Glutamatergic neuron (in vitro differentiated cells): Measurements from ENCODE around the gene VTI1A. TPM values are rescaled to one million over a fixed set of nuclear protein-coding genes. Genes with fewer than 3 reads are reported as not detected.

Experiments used
- DNase-seq: peaks from one replicate; pipeline ENCODE4 v3.0.0; 2022
- H3K27ac Mint-ChIP-seq: one replicate; pipeline ENCODE4 v1.8.0; 2020; ENCODE audit warnings: mild to moderate bottlenecking, mixed read lengths, inconsistent platforms; ENCODE audit not compliant: unreplicated experiment
- H3K27me3 Mint-ChIP-seq: one replicate; pipeline ENCODE4 v1.8.0; 2020; ENCODE audit warnings: mild to moderate bottlenecking, moderate library complexity, mixed read lengths, inconsistent platforms; ENCODE audit not compliant: unreplicated experiment
- H3K36me3 Mint-ChIP-seq: one replicate; pipeline ENCODE4 v1.8.0; 2020; ENCODE audit warnings: mild to moderate bottlenecking, mixed read lengths, inconsistent platforms; ENCODE audit not compliant: unreplicated experiment
- H3K4me1 Mint-ChIP-seq: one replicate; pipeline ENCODE4 v1.8.0; 2020; ENCODE audit warnings: mild to moderate bottlenecking, low read depth, mixed read lengths, inconsistent platforms; ENCODE audit not compliant: unreplicated experiment
- H3K4me3 Mint-ChIP-seq: one replicate; pipeline ENCODE4 v1.8.0; 2020; ENCODE audit warnings: mild to moderate bottlenecking, mixed read lengths, inconsistent platforms; ENCODE audit not compliant: unreplicated experiment
- H3K9me3 Mint-ChIP-seq: one replicate; pipeline ENCODE4 v1.8.0; 2020; ENCODE audit warnings: mild to moderate bottlenecking, moderate library complexity, mixed read lengths, inconsistent platforms; ENCODE audit not compliant: unreplicated experiment
- total RNA-seq: library from RNA; stranded (reverse); fragmentation: NEBNext Ultra II Directional; extraction: Animal tissue kit (Norgen Biotek cat#: 25700); gene quantifications from one replicate; pipeline ENCODE4 v1.2.1, GENCODE V29; 2021; ENCODE audit not compliant: unreplicated experiment
- TF ChIP-seq, protein P1 (sequence below): fragments of 200-600 bp; sonication (generic); IDR thresholded peaks from one replicate; pipeline ENCODE4 v1.5.0; 2021; ENCODE audit not compliant: partially characterized antibody, unreplicated experiment

Gene VTI1A
- total RNA-seq, 1 donor from 2014 or later, result 61.0 TPM

DNA sequence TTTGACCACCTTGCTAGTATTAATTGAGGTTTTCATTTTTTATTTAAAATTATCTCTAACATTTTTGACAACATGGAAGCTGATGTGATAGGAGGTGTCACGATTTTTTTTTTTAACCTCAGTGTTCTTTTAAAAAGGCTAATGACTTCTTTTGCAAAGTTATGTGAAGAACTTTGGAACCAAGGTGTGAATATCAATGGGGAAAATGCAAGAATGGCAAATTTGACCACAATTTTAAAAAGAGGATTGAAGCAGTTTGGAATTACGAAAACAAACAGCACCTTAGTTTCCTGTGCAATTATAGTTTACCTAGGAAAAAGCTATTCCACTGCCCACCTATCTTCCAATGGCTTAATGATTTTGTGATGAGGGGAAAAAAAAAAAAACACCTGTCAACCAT, 232.4 kb downstream of the VTI1A start:
- DNase-seq, result no peak
- Mint-ChIP-seq H3K4me1 (no peaks in the 10 kb centered on the region), H3K9me3 (no peaks in the 10 kb centered on the region), H3K27me3 (no peaks in the 10 kb centered on the region), H3K4me3 (no peak overlapping the region), H3K36me3 (no peaks in the 10 kb centered on the region), H3K27ac (no peak overlapping the region)
- TF ChIP-seq, protein P1, sequence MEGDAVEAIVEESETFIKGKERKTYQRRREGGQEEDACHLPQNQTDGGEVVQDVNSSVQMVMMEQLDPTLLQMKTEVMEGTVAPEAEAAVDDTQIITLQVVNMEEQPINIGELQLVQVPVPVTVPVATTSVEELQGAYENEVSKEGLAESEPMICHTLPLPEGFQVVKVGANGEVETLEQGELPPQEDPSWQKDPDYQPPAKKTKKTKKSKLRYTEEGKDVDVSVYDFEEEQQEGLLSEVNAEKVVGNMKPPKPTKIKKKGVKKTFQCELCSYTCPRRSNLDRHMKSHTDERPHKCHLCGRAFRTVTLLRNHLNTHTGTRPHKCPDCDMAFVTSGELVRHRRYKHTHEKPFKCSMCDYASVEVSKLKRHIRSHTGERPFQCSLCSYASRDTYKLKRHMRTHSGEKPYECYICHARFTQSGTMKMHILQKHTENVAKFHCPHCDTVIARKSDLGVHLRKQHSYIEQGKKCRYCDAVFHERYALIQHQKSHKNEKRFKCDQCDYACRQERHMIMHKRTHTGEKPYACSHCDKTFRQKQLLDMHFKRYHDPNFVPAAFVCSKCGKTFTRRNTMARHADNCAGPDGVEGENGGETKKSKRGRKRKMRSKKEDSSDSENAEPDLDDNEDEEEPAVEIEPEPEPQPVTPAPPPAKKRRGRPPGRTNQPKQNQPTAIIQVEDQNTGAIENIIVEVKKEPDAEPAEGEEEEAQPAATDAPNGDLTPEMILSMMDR, result no peak

DNA sequence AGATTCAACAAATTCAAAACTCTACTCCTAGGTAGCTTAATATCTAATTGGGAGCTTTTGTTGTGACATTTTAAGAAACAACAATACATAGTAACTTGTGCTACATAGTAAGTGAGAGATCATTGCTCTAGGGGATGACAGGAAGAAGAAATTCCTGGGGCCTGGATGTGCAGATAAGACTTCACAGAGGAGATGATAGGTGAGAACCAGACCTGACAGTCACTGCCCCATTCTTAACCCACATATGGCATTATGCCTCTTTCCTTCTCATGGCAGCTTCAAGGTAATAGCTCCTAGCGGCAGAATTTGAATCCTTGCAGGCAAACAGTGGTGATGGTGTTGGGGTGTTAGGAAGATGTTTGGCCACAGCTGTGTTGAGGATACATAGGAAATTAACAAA, 233.6 kb downstream of the VTI1A start:
- Mint-ChIP-seq H3K27ac (no peak overlapping the region), H3K9me3 (no peaks in the 10 kb centered on the region), H3K4me1 (no peaks in the 10 kb centered on the region), H3K27me3 (no peaks in the 10 kb centered on the region), H3K4me3 (no peak overlapping the region), H3K36me3 (no peaks in the 10 kb centered on the region)
- TF ChIP-seq, protein P1, result no peak
- DNase-seq, result no peak

DNA sequence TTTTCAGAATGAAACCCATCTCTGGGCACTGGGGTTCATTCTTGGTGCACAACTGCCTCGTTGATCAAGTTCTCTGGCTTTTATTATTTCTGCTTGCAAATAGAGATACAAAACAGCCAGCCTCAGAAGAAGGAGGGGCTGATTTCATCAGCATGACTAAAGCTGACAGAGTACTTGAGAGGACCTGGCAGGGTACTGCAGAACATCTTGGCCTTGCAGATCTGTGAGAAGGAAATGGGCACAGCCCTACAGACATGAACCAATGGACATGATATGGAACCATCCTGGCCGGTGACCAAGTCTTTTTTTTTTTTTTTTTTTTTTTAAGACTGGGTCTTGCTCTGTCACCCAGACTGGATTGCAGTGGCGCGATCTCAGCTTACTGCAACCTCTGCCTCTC, 240.6 kb downstream of the VTI1A start:
- H3K4me1 Mint-ChIP-seq, result peaks cover under 1% of the 10 kb centered on the region
- no peaks in the 10 kb centered on the region for H3K9me3 Mint-ChIP-seq
- H3K4me3 Mint-ChIP-seq, result no peak overlapping the region
- no peak overlapping the region for H3K27ac Mint-ChIP-seq
- no peaks in the 10 kb centered on the region for H3K36me3 Mint-ChIP-seq
- TF ChIP-seq, protein P1, result no peak
- peaks cover 2% of the 10 kb centered on the region for H3K27me3 Mint-ChIP-seq
- no peak for DNase-seq

DNA sequence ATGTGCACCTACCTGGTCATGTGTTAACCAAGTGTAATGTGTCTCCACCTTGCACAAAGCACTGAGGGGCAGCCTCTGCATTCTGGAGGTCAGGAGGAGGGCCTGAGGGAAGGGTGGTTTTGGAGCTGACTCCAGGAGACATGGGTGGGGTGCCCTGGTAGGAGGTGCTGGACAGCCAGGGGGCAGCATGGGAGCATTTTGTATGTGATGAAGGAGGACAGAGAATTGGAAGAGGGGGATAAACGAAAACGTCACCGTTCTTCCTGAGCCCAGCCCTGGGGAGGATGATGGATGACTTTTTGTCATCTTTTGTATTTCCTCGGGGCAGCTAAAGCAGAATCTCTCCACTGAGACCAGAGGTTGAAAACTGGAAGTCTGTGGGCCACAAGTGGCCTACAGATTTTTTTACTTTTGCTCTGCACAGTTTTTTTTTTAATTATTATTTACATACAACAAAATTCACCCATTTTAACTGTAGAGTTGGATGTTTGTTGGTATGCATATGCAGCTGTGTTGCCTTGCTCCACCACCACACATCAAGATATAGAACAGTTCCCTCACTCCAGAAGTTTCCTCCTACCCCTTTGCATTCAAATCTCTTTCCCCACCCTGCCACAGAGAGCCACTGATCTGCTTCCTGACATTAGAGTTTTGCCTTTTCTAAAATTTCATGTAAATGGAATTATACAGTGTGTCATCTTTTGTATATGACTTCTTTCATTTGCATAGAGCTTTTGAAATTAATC, 242.5 kb downstream of the VTI1A start:
- Mint-ChIP-seq H3K4me1 (peaks cover 3% of the 10 kb centered on the region), H3K9me3 (no peaks in the 10 kb centered on the region), H3K27me3 (peaks cover 2% of the 10 kb centered on the region), H3K4me3 (no peak overlapping the region), H3K36me3 (no peaks in the 10 kb centered on the region), H3K27ac (no peak overlapping the region)
- TF ChIP-seq, protein P1, result no peak
- DNase-seq, result peak; percentile 55

DNA sequence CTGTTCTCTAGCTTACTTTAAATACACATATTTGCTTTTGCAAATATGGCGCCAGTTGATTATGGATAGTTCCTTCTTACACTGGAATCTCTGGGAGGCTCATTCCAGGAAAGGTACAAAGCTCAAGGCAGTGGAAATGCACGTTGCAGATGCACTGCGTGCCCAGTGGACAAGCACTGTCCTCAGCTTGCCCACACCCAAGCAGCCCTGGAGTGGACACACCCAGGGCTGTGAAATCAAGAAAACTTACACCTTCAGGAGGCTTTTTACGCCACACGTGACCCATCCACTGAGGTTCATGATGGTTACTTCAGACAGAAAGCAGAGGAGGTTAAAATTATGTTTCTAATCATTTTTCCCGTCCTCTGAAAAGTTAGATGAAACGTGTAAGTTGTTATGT, 248.5 kb downstream of the VTI1A start:
- Mint-ChIP-seq H3K27ac (no peak overlapping the region), H3K36me3 (no peaks in the 10 kb centered on the region)

More for the DNA sequence above, 248.5 kb downstream of the VTI1A start:
- no peak for DNase-seq
- TF ChIP-seq, protein P1, result no peak
- no peak overlapping the region for H3K4me3 Mint-ChIP-seq
- H3K9me3 Mint-ChIP-seq, result peaks cover 1% of the 10 kb centered on the region
- peaks cover 10% of the 10 kb centered on the region for H3K4me1 Mint-ChIP-seq
- no peaks in the 10 kb centered on the region for H3K27me3 Mint-ChIP-seq
